ENCODE data around the gene SLC4A7.

SLC4A7 gene

GRCh38 chr3:27325419-27325818, 158.8 kb downstream of the SLC4A7 start:
- no peak for DNase-seq (ENCODE audit: low read depth in 3 of 3)

GRCh38 chr3:27324686-27325085, 159.5 kb downstream of the SLC4A7 start:
- DNase-seq (ENCODE audit: low read depth in 3 of 3), result no peak

- no peak for DNase-seq (ENCODE audit: low read depth in 3 of 3)
These were observed 161.1 kb downstream of the SLC4A7 start for GRCh38 chr3:27323087-27323570.

Data from stimulated activated CD4-positive, alpha-beta T cell treated with anti-CD3 and anti-CD28 coated beads, TNF-alpha, amount 100 ng/mL, for 24 hours (primary cell).